ENCODE data around the gene BCL2L14.

Gene BCL2L14

DNA sequence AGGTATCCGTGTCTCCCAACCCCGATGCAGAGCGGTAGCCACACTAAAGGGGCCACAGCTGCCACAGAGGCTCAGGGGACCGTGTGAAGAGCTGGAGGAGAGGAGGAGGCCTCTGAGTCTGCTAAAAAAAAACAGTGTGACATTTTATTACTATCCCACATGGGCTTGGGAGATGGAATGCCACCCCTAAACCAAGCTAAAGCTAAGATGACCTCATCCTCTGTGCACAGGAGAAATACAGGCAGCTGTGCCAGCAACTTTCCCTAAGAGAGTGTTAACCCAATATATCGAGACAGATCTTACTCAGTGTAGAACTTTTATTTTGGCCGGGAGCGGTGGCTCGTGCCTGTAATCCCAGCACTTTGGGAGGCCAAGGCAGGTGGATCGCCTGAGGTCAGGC is 18.0 kb downstream of the BCL2L14 start:
- no peaks in the 10 kb centered on the region for H3K4me1 ChIP-seq (ENCODE audit: control insufficient read depth, low read length)
- no peak overlapping the region for H3K27ac ChIP-seq (ENCODE audit: low read depth, low read length)
- no peak for TF ChIP-seq EZH2phosphoT487 (IDR thresholded peaks at IDR 0.05; ENCODE audit: borderline replicate concordance, low read length)
- TF ChIP-seq, protein P1, sequence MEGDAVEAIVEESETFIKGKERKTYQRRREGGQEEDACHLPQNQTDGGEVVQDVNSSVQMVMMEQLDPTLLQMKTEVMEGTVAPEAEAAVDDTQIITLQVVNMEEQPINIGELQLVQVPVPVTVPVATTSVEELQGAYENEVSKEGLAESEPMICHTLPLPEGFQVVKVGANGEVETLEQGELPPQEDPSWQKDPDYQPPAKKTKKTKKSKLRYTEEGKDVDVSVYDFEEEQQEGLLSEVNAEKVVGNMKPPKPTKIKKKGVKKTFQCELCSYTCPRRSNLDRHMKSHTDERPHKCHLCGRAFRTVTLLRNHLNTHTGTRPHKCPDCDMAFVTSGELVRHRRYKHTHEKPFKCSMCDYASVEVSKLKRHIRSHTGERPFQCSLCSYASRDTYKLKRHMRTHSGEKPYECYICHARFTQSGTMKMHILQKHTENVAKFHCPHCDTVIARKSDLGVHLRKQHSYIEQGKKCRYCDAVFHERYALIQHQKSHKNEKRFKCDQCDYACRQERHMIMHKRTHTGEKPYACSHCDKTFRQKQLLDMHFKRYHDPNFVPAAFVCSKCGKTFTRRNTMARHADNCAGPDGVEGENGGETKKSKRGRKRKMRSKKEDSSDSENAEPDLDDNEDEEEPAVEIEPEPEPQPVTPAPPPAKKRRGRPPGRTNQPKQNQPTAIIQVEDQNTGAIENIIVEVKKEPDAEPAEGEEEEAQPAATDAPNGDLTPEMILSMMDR (IDR thresholded peaks at IDR 0.05; ENCODE audit: low read depth, low read length, poor library complexity, severe bottlenecking) = no peak
- H3K9me3 ChIP-seq (ENCODE audit: control insufficient read depth, insufficient read depth, low read length) = no peaks in the 10 kb centered on the region
- H3K4me3 ChIP-seq (ENCODE audit: low read length) = no peak overlapping the region
- no peak overlapping the region for H3K4me2 ChIP-seq (ENCODE audit: low read length)
- no peaks in the 10 kb centered on the region for H4K20me1 ChIP-seq (ENCODE audit: control insufficient read depth, insufficient read depth, low read depth, low read length)
- no peaks in the 10 kb centered on the region for H3K9me2 ChIP-seq (replicated peaks; ENCODE audit: control insufficient read depth, low read length)
- no peaks in the 10 kb centered on the region for H3K36me3 ChIP-seq (ENCODE audit: control insufficient read depth, low read length)
- H3F3A ChIP-seq (ENCODE audit: control insufficient read depth, insufficient read depth) = no peaks in the 10 kb centered on the region
- no peaks in the 10 kb centered on the region for H3K79me2 ChIP-seq (ENCODE audit: control insufficient read depth, low read length)
- peaks cover 9% of the 10 kb centered on the region for H3K27me3 ChIP-seq (ENCODE audit: control insufficient read depth, low read length)

DNA sequence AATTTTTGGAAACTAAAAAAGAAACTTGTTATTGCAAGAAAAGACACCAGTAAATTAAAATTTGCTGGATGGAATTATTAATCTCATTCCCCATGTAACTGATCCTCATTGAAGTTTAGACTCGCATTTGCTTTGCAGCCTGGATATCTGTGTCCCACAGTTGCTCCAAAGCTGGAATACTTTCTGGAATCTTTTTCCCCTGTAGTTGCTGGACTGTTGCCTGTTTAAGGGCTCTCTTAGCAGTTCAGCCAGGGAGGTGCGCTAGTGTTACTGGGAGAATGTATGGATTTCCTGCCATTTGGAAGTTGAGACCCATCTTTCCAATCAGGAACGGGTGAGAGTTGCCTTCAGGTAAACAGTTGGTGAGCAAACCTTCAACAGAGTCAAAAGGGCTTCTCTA is 20.3 kb downstream of the BCL2L14 start:
- Histone ChIP-seq H3K27ac (ENCODE audit: low read depth, low read length) (no peak overlapping the region), H3K4me1 (ENCODE audit: control insufficient read depth, low read length) (no peaks in the 10 kb centered on the region), H3K79me2 (ENCODE audit: control insufficient read depth, low read length) (no peaks in the 10 kb centered on the region), H3K36me3 (ENCODE audit: control insufficient read depth, low read length) (no peaks in the 10 kb centered on the region), H3K4me3 (ENCODE audit: low read length) (no peak overlapping the region), H4K20me1 (ENCODE audit: control insufficient read depth, insufficient read depth, low read depth, low read length) (no peaks in the 10 kb centered on the region), H3K27me3 (ENCODE audit: control insufficient read depth, low read length) (peaks cover 13% of the 10 kb centered on the region), H3K9me3 (ENCODE audit: control insufficient read depth, insufficient read depth, low read length) (no peaks in the 10 kb centered on the region), H3F3A (ENCODE audit: control insufficient read depth, insufficient read depth) (no peaks in the 10 kb centered on the region), H3K9me2 (replicated peaks; ENCODE audit: control insufficient read depth, low read length) (no peaks in the 10 kb centered on the region), H3K4me2 (ENCODE audit: low read length) (no peak overlapping the region)
- no peak for TF ChIP-seq EZH2phosphoT487 (IDR thresholded peaks at IDR 0.05; ENCODE audit: borderline replicate concordance, low read length)
- TF ChIP-seq, protein P1 (IDR thresholded peaks at IDR 0.05; ENCODE audit: low read depth, low read length, poor library complexity, severe bottlenecking) = no peak

DNA sequence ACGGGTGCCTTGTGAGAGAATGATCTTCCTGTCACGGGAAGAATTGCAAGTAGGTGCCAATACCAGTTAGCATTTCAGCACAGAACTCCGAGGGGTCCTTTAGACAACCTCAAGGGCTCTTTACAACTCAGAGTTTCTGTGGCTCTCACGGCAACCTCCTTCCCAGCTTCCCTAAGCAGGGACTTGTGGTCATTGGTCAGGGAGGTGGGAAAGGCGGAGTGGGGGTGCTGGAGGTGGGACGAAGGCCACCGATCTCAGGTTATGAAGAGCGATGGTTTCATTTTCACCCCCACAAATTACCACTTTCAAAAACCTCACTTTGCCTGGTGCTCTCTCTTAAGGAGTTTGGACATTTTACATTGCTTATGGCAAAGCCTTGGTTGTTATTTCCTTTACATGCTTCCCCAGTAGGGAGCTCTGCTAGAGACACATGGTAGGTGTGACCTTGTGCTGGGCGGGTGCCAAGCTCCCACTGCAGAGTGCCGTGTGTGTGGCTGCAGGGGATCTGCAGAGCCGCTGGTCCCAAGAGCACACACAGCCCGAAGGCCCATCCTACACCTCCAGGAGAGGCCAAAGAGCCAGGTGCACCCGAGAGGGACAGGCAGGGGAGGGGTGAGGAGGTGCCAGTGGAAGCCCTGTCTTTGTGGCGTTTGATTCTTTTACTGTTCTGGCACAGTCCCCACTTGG is 21.4 kb downstream of the BCL2L14 start:
- no peak overlapping the region for H3K4me3 ChIP-seq (ENCODE audit: low read length)
- TF ChIP-seq, protein P1 (IDR thresholded peaks at IDR 0.05; ENCODE audit: low read depth, low read length, poor library complexity, severe bottlenecking) = no peak
- no peak for TF ChIP-seq EZH2phosphoT487 (IDR thresholded peaks at IDR 0.05; ENCODE audit: borderline replicate concordance, low read length)
- H3K4me1 ChIP-seq (ENCODE audit: control insufficient read depth, low read length) = no peaks in the 10 kb centered on the region
- no peaks in the 10 kb centered on the region for H3K9me3 ChIP-seq (ENCODE audit: control insufficient read depth, insufficient read depth, low read length)
- H3K27me3 ChIP-seq (ENCODE audit: control insufficient read depth, low read length) = peaks cover 13% of the 10 kb centered on the region
- no peaks in the 10 kb centered on the region for H4K20me1 ChIP-seq (ENCODE audit: control insufficient read depth, insufficient read depth, low read depth, low read length)
- H3K4me2 ChIP-seq (ENCODE audit: low read length) = no peak overlapping the region
- no peaks in the 10 kb centered on the region for H3K9me2 ChIP-seq (replicated peaks; ENCODE audit: control insufficient read depth, low read length)
- H3K27ac ChIP-seq (ENCODE audit: low read depth, low read length) = no peak overlapping the region
- H3K36me3 ChIP-seq (ENCODE audit: control insufficient read depth, low read length) = no peaks in the 10 kb centered on the region
- H3F3A ChIP-seq (ENCODE audit: control insufficient read depth, insufficient read depth) = no peaks in the 10 kb centered on the region
- H3K79me2 ChIP-seq (ENCODE audit: control insufficient read depth, low read length) = no peaks in the 10 kb centered on the region

Measured in DOHH2 (cell line).